Measurements from ENCODE around the gene PLEKHB1. TPM values are rescaled to one million over a fixed set of nuclear protein-coding genes. Genes with fewer than 3 reads are reported as not detected.

PLEKHB1 gene
- total RNA-seq, 2 experiments from 2014 or later: 2.3 to 11.8 TPM

GRCh38 chr11:73680687-73681086 lies 34.3 kb downstream of the PLEKHB1 start:
- no TSS peak for BruUV-seq (replicated peaks)
- no peak overlapping the region for H2AFZ ChIP-seq (ENCODE audit: low read length)
- intact Hi-C loops (cut with micrococcal nuclease; ENCODE audit: unreplicated experiment): no loop called here
- H3K27ac ChIP-seq (ENCODE audit: low read depth, low read length, poor library complexity, severe bottlenecking): no peak overlapping the region
- H3K4me3 ChIP-seq (ENCODE audit: low read depth, low read length, poor library complexity, severe bottlenecking): no peak overlapping the region
- POLR2A ChIA-PET: interaction anchor here (0.7 kb wide), 1 partner anchor 24 kb away, joined by 3 read pairs; no protein-coding TSS in a partner anchor
- no peak for DNase-seq (ENCODE audit: low spot score)
- H4K20me1 ChIP-seq (ENCODE audit: insufficient read depth, low read length): no peaks in the 10 kb centered on the region
- no peaks in the 10 kb centered on the region for H3K79me2 ChIP-seq (ENCODE audit: insufficient read depth, low read depth, low read length)
- no peaks in the 10 kb centered on the region for H3K4me1 ChIP-seq (ENCODE audit: insufficient read depth, low read length, poor library complexity, severe bottlenecking)
- no peaks in the 10 kb centered on the region for H3K9me2 ChIP-seq (ENCODE audit: insufficient read depth, low read length)
- TF ChIP-seq, protein P1, sequence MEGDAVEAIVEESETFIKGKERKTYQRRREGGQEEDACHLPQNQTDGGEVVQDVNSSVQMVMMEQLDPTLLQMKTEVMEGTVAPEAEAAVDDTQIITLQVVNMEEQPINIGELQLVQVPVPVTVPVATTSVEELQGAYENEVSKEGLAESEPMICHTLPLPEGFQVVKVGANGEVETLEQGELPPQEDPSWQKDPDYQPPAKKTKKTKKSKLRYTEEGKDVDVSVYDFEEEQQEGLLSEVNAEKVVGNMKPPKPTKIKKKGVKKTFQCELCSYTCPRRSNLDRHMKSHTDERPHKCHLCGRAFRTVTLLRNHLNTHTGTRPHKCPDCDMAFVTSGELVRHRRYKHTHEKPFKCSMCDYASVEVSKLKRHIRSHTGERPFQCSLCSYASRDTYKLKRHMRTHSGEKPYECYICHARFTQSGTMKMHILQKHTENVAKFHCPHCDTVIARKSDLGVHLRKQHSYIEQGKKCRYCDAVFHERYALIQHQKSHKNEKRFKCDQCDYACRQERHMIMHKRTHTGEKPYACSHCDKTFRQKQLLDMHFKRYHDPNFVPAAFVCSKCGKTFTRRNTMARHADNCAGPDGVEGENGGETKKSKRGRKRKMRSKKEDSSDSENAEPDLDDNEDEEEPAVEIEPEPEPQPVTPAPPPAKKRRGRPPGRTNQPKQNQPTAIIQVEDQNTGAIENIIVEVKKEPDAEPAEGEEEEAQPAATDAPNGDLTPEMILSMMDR (conservative IDR thresholded peaks at IDR 0.05; ENCODE audit: low read length): no peak
- no peak for TF ChIP-seq EZH2phosphoT487 (IDR thresholded peaks at IDR 0.05; ENCODE audit: borderline replicate concordance, low read depth, low read length)
- no peak overlapping the region for H3K4me2 ChIP-seq (ENCODE audit: low read length)
- H3K9me3 ChIP-seq (ENCODE audit: low read length): no peaks in the 10 kb centered on the region
- peaks cover 11% of the 10 kb centered on the region; the same call in 1 of the 2 replicates for H3K36me3 ChIP-seq (ENCODE audit: insufficient read depth, low read length)
- CTCF ChIA-PET (ENCODE audit: unreplicated experiment): no interaction called here

DNA sequence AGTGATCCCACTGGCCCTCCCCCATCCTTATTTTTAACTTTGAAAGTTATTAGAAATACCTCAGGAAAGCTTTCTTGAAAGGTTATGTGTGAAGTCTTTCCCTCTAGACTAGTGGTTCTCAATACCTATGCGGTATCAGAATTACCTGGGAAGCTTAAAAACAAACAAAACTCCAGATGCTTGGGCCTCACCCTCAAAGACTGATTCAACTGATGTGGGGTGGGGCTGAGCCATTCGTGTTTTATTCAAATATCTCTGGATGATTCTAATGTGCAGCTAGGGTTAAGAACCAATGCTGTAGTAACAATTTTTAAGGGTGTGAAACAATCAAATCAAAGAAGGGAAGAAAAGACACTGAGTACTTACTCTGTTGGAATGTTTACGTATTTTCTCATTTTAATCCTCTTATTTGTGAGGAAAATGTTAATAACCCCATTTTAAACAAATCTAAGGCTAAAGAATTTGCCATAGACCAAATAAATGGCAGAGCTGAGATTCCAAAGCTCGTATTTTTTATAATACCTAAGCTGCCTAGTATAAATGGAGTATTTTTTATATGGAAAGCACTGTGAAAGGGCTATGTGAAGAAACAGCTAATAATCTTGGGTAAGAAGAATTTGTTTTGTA lies 47.6 kb downstream of the PLEKHB1 start:
- Histone ChIP-seq H4K20me1 (ENCODE audit: insufficient read depth, low read length) (no peaks in the 10 kb centered on the region), H3K9me3 (ENCODE audit: low read length) (no peaks in the 10 kb centered on the region), H3K4me3 (ENCODE audit: low read depth, low read length, poor library complexity, severe bottlenecking) (no peak overlapping the region), H3K27ac (ENCODE audit: low read depth, low read length, poor library complexity, severe bottlenecking) (no peak overlapping the region), H2AFZ (ENCODE audit: low read length) (no peak overlapping the region), H3K79me2 (ENCODE audit: insufficient read depth, low read depth, low read length) (no peaks in the 10 kb centered on the region), H3K4me2 (ENCODE audit: low read length) (no peak overlapping the region), H3K9me2 (ENCODE audit: insufficient read depth, low read length) (no peaks in the 10 kb centered on the region), H3K4me1 (ENCODE audit: insufficient read depth, low read length, poor library complexity, severe bottlenecking) (no peaks in the 10 kb centered on the region), H3K36me3 (ENCODE audit: insufficient read depth, low read length) (peaks cover 7% of the 10 kb centered on the region; the same call in 1 of the 2 replicates)
- CTCF ChIA-PET (ENCODE audit: unreplicated experiment): no interaction called here
- no peak for TF ChIP-seq EZH2phosphoT487 (IDR thresholded peaks at IDR 0.05; ENCODE audit: borderline replicate concordance, low read depth, low read length)
- TF ChIP-seq, protein P1 (conservative IDR thresholded peaks at IDR 0.05; ENCODE audit: low read length): no peak
- no TSS peak for BruUV-seq (replicated peaks)
- no peak for DNase-seq (ENCODE audit: low spot score)
- POLR2A ChIA-PET: interaction anchor here (0.7 to 1.8 kb wide), 2 partner anchors 12 to 71 kb away, joined by 4 read pairs; no protein-coding TSS in a partner anchor
- intact Hi-C loops (cut with micrococcal nuclease; ENCODE audit: unreplicated experiment): no loop called here

DNA sequence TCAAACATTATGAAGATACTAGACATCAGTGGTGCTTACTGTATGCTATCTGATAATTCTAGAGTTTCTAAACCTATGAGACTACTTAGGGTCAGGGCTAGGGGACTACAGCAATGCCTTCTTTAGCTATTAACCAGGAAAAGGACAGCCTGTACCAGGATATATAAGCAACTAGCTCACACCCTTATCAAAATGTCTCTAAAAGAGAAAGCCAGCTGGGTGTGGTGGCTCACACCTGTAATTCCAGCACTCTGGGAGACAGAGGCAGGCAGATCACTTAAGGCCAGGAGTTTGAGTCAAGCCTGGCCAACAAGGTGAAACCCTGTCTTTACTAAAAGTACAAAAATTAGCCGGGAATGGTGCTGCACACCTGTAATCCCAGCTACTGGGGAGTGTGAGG lies 58.7 kb downstream of the PLEKHB1 start:
- Histone ChIP-seq H3K9me2 (ENCODE audit: insufficient read depth, low read length) (no peaks in the 10 kb centered on the region), H3K27ac (ENCODE audit: low read depth, low read length, poor library complexity, severe bottlenecking) (no peak overlapping the region), H4K20me1 (ENCODE audit: insufficient read depth, low read length) (no peaks in the 10 kb centered on the region), H3K4me2 (ENCODE audit: low read length) (no peak overlapping the region), H2AFZ (ENCODE audit: low read length) (no peak overlapping the region), H3K79me2 (ENCODE audit: insufficient read depth, low read depth, low read length) (no peaks in the 10 kb centered on the region), H3K4me1 (ENCODE audit: insufficient read depth, low read length, poor library complexity, severe bottlenecking) (no peaks in the 10 kb centered on the region), H3K4me3 (ENCODE audit: low read depth, low read length, poor library complexity, severe bottlenecking) (no peak overlapping the region), H3K9me3 (ENCODE audit: low read length) (no peaks in the 10 kb centered on the region), H3K36me3 (ENCODE audit: insufficient read depth, low read length) (peaks cover 31% of the 10 kb centered on the region)
- no peak for DNase-seq (ENCODE audit: low spot score)
- ChIA-PET POLR2A (interaction anchor here (1.8 kb wide), 1 partner anchor 11 kb away, joined by 4 read pairs; no protein-coding TSS in a partner anchor), CTCF (ENCODE audit: unreplicated experiment) (no interaction called here)
- no TSS peak for BruUV-seq (replicated peaks)
- intact Hi-C loops (cut with micrococcal nuclease; ENCODE audit: unreplicated experiment): no loop called here
- TF ChIP-seq, protein P1 (conservative IDR thresholded peaks at IDR 0.05; ENCODE audit: low read length): no peak

All from OCI-LY7 (cell line).